Measurements from ENCODE around the gene ELMO1.

GRCh38 chr7:37393476-37393875 is 55.2 kb downstream of the ELMO1 start:
- no peak for TF ChIP-seq EZH2phosphoT487 (IDR thresholded peaks at IDR 0.05; ENCODE audit: borderline replicate concordance, low read length)
- no peak for TF ChIP-seq CTCF (conservative IDR thresholded peaks at IDR 0.05; ENCODE audit: low read depth, low read length)
